Measurements from ENCODE around the gene KRTAP10-9.
"Not testable (repeated sequence)": the region's sequence is repeated elsewhere in the genome, so short reads cannot be mapped to it uniquely, and the experiment has no call there.

KRTAP10-9 gene

DNA sequence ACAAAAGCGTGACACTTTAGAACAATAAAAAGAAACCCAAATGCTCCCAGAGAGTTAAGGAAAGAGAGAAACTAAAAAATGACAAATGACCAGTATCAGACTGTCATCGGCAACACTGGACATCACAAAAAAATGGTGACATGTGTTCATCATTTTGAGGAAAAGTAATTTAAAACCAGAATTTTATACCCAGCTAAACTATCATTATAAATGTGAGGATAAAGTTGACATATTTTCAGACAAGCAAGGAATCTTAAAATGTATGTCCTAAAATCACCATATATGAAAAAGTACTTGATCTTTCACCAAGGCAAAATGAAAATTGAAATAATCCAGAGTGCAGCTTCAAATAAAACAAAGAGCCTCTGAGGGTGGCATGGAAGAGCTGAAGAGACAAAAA, 18.0 kb downstream of the KRTAP10-9 start:
- DNase-seq = no peak

DNA sequence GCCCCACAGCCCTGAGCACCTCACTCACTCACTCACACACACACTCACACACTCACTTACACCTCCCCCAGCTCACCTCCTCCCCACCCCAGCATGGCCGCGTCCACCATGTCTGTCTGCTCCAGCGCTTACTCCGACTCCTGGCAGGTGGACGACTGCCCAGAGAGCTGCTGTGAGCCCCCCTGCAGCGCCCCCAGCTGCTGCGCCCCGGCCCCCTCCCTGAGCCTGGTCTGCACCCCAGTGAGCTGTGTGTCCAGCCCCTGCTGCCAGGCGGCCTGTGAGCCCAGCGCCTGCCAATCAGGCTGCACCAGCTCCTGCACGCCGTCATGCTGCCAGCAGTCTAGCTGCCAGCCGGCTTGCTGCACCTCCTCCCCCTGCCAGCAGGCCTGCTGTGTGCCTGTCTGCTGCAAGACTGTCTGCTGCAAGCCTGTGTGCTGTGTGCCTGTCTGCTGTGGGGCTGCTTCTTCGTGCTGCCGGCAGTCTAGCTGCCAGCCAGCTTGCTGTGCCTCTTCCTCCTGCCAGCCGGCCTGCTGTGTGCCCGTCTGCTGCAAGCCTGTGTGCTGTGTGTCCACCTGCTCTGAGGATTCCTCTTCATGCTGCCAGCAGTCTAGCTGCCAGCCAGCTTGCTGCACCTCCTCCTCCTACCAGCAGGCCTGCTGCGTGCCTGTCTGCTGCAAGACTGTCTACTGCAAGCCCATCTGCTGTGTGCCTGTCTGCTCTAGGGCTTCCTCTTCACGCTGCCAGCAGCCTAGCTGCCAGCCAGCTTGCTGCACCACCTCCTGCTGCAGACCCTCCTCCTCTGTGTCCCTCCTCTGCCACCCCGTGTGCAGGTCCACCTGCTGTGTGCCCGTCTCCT, 19.7 kb downstream of the KRTAP10-9 start, which contains the start of gene KRTAP10-11:
KRTAP10-11 (plus strand) TSS at position 49 of the 856 bp plus-strand sequence; CDS start at position 94, 45 bp downstream.
- peak in 1 of 2 experiments; percentile 24 for DNase-seq

GRCh38 chr21:44647222-44647552, 20.3 kb downstream of the KRTAP10-9 start:
- DNase-seq = peak; percentile 42 to 67

DNA sequence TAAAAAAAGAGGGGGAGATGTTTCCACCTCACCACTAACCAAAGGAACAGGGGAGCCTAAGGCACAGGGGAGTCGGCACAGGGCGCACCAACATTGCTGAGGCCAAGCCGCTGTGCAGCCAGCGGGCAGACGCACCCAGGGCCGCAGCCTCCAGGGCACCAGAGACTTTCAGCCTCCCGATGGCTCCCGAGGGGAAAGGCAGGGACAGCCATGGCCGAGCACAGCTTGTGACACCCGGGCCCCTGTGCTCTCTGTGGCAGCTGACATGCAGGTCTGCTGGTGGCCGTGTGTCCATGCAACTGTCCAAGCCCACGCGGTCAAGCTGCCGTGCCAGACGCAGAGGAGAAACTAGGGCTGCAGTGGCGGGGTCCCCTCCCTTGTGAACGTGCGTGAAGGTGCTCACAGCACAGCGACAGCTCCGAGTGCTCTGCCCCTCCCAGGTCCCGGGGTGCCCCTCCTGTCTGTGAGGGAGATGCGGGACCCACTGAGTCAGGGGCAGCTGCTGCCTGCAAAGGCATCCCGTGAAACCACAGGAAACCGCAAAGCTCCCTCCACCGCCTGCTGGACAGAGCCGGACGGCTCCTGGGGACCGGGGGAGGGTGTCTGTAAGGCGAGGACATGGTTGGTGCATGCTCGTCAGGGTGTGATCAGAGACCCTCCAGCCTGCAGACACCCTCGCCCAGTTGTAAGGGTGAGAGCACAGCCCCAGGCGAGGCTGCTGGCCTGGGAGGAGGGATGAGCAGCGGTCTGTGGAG, 21.8 kb downstream of the KRTAP10-9 start:
- no peak for DNase-seq

DNA sequence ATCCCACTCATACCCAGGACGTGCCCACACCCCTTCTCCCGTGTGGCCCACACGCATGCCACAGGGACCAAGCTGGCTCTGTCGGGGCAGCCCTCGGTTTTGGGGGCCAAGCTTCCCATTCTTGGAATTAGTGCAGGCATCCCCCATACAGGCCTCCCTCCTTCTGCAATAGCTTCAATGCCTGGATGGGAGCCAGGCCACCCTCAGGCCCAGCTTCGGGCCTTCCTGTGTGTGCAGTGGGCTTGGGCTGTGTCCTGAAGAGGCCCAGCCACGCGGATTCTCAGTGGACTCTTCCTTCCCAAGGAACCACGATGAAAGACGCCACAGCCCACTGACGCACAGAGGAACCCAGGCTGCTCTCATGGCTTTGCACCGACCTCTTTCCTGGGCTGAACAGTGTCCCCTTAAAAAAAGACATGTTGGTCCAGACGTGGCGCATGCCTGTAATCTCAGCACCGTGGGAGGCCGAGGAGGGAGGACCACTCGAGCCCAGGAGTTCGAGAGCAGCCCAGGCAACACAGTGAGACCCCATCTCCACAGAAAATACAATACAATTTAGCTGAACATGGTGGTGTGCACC, 22.7 kb downstream of the KRTAP10-9 start:
- DNase-seq = no peak

DNA sequence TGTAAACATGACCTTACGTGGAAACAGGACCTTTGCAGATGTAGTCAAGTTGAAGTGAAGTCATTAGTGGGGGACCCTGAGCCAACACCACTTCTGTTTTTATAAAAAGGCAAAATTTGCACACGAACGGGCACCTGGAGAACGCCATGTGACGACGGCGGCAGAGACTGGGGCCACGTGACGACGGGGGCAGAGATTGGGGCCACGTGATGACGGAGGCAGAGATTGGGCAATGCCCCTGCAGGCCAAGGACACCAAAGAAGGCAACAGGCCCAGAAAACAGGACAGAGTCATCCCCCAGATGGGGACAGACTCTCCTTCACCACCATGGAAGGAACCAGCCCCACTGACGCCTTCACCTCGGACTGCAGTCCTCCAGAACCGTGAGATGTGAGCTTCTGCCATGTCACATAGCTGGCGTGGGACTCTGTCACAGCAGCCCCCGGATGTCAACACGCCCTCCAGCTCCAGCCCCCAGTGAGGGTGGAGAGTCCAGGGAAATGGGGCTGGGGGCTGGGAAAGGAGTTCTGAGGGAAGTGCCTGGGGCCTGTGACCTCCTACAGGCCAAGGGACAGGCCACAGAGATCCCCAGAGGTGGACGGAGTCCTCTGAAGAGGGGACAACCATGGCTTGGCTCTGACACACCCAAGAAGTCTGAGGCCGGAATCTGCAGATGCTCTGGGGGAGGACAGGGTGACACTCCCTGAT, 23.5 kb downstream of the KRTAP10-9 start:
- DNase-seq = no peak

- DNase-seq = no peak
These were observed 24.2 kb downstream of the KRTAP10-9 start for GRCh38 chr21:44650973-44651675.

DNA sequence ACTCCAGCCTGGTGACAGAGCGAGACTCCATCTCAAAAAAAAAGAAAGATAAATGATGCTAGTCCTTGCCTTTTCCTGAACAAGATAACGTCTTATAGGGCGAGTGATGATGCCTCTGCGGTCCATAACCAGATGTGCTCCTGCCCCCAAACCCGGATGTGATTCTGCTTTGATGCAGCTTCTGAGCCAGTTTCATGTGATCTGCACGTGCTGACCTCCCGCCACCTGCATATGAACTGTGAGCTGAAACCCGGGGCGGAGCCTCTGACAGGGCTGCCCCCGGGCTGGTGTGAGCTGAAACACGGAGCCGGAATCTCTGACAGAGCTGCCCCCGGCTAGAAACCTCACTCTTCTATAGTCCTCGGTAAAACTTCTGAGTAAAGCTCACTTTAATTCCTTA, 26.2 kb downstream of the KRTAP10-9 start:
- DNase-seq = no peak

GRCh38 chr21:44653656-44654575, 27.0 kb downstream of the KRTAP10-9 start:
- DNase-seq = no peak

GRCh38 chr21:44654576-44655175, 27.8 kb downstream of the KRTAP10-9 start, which contains the start of gene KRTAP12-4:
Gene KRTAP12-4, minus strand, starts transcription at chr21:44654659. Its CDS starts 45 bp downstream, at chr21:44654614.
- no peak for DNase-seq

- DNase-seq = no peak
These were observed 30.0 kb downstream of the KRTAP10-9 start for GRCh38 chr21:44656868-44657267.

- DNase-seq = no peak
These were observed 31.0 kb downstream of the KRTAP10-9 start, which contains the start of gene KRTAP12-3 for GRCh38 chr21:44657635-44658540. Gene KRTAP12-3, plus strand, starts transcription at chr21:44657932. Its CDS starts 48 bp downstream, at chr21:44657980.

GRCh38 chr21:44658541-44658910, 31.6 kb downstream of the KRTAP10-9 start:
- no peak for DNase-seq

GRCh38 chr21:44658913-44659595, 32.2 kb downstream of the KRTAP10-9 start:
- no peak for DNase-seq

DNA sequence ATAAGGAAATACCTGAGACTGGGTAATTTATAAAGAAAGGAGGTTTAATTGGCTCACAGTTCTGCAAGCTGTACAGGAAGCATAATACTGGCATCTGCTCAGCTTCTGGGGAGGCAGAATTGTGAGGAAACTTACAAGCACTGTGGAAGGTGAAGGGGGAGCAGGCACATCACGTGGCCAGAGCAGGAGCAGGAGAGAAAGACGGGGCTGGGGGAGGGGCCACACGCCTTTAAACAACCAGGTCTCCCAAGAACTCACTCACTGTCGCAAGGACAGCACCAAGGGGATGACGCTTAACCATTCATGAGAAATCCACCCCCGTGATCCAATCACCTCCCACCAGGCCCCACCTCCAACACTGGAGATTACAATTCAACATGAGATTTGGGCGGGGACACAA, 34.7 kb downstream of the KRTAP10-9 start:
- DNase-seq = not testable (repeated sequence)

DNA sequence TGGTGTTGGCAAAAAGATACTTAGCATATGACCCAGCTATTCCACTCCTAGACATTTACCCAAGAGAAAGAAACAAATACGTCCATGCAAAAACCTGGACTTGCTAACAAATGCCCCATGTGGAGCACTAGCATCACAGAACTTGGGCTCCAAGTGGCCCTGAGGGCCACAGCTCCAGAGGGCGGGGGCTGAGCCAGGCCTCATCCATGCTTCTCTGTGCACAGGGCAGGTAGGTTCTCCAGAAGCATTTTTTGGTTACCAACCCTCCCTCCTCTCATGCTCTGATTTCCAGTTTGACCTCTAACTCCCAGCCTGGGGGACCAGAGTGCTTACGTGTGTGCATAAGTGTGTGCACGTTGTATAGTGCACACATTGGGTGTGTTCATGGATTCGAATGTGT, 37.8 kb downstream of the KRTAP10-9 start:
- no peak for DNase-seq

DNA sequence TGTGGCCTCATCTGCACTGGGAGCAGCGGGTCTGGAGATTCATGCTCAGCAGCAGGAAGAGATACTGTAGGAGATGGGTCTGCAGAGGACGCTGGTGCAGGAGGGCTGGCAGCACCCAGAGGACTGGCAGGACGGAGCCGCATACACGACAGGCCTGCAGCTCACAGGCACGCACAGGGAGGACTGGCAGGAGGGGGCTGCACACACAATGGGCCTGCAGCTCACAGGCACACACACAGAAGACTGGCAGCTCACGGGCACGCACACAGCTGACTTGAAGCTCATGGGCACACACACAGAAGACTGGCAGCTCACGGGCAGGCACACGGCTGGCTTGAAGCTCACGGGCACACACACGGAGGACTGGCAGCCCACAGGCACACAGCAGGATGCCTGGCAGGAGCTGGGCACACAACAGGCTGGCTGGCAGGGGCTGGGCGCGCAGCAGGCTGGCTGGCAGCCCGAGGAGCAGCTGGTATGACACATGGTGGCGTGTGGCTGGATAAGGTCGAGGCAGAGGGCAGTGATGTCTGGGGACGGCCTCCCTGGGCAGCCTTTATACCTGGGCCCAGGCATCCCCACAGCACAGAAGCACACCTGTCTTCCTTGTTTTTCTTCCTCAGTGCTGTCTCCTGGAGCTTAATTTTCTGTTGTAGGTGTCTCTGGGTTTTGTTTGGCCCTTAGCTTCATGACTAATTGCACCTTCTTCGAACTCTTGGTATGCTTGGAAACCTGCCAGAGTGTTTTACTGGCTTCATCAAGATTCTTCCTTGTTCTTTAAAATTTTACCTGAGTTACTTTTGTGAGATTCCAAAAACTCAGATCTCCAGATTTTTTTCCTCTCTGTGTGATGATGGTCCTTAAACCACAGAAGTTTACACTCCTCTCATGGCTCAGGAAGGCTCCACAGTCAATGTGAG, 39.8 kb downstream of the KRTAP10-9 start, which contains the start of gene KRTAP12-2:
KRTAP12-2 (minus strand) TSS at position 527 of the 920 bp plus-strand sequence; CDS start at position 486, 41 bp downstream.
- DNase-seq = no peak

DNA sequence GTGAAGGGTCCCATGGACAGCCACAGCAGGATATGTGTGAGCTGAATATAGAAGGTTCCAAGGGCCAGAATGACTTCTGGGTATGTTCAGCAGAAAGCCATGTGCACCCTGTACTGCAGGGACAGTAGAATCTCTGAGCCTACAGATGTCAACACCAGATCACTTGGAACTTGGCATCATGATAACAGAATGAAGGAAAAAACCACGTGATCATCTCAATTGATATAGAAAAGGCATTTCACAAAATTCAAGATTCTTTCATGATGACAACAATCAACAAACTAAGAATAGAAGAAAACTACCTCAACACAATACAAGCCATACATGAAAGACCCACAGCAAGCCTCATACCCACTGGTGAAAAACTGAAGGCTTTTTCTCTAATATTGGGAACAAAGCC, 40.7 kb downstream of the KRTAP10-9 start:
- DNase-seq = no peak
